GM10248 (cell line): ENCODE measurements around the gene GLRX3.
"Not testable (repeated sequence)": the region's sequence is repeated elsewhere in the genome, so short reads cannot be mapped to it uniquely, and the experiment has no call there.

Source experiments
- CTCF ChIA-PET: fragments of 300-600 bp; sonication (Branson Sonifier 250); formaldehyde crosslinking; extraction: SDS; loops from one replicate; lab custom pipeline; 2021; ENCODE audit warnings: antibody characterized with exemption; lab: Yijun Ruan, JAX
- POLR2A ChIA-PET: fragments of 350-650 bp; sonication (Branson Sonifier 250); formaldehyde crosslinking; extraction: SDS; loops from one replicate; lab custom pipeline; 2020; ENCODE audit warnings: antibody characterized with exemption; lab: Yijun Ruan, JAX
- DNase-seq: peaks from one replicate; pipeline ENCODE4 v3.0.0; 2012; ENCODE audit errors: extremely low spot score
- CTCF ChIP-seq: IDR thresholded peaks from 2 replicates; pipeline ENCODE4 v1.5.1; 2012; ENCODE audit warnings: mild to moderate bottlenecking, low read depth; ENCODE audit errors: extremely low read depth, missing control alignments, control extremely low read depth

GLRX3 gene

GRCh38 chr10:130110246-130111112, 25.7 kb upstream of the GLRX3 start, which contains the start of gene C10orf143:
Gene C10orf143, minus strand, starts transcription at chr10:130110830. Its CDS starts 58 bp downstream, at chr10:130110772.
- TF ChIP-seq CTCF, result peak; percentile 3
- ChIA-PET CTCF (interaction anchor here (0.6 to 5.3 kb wide), 28 partner anchors 9 to 1789 kb away, joined by 3 to 51 read pairs (median 5); partner anchors contain the start of genes GLRX3 and PPP2R2D), POLR2A (interaction anchor here (1.1 to 2.3 kb wide), 2 partner anchors 26 to 1790 kb away, joined by 3 to 11 read pairs; partner anchors contain the start of gene GLRX3)
- peak; percentile 95 for DNase-seq

GRCh38 chr10:130111113-130111851, 24.9 kb upstream of the GLRX3 start:
- ChIA-PET CTCF (interaction anchor here (0.9 to 5.3 kb wide), 9 partner anchors 16 to 1789 kb away, joined by 3 to 51 read pairs (median 12); partner anchors contain the start of genes GLRX3 and PPP2R2D), POLR2A (interaction anchor here (0.6 to 2.3 kb wide), 4 partner anchors 16 to 1789 kb away, joined by 3 to 11 read pairs (median 4); partner anchors contain the start of gene GLRX3)
- DNase-seq, result peak; percentile 93
- no peak for TF ChIP-seq CTCF

- no peak for TF ChIP-seq CTCF
- CTCF ChIA-PET, result interaction anchor here (1.3 to 5.3 kb wide), 4 partner anchors 16 to 1080 kb away, joined by 3 to 51 read pairs (median 14); partner anchors contain the start of gene GLRX3
- POLR2A ChIA-PET, result interaction anchor here (0.7 to 2.3 kb wide), 2 partner anchors 25 to 30 kb away, joined by 3 to 11 read pairs; partner anchors contain the start of gene GLRX3
- DNase-seq, result no peak
Observed at GRCh38 chr10:130111852-130112180, 24.4 kb upstream of the GLRX3 start.

- POLR2A ChIA-PET, result no interaction called here
- DNase-seq, result no peak
- TF ChIP-seq CTCF, result no peak
- CTCF ChIA-PET, result interaction anchor here (5.3 kb wide), 1 partner anchor 14 kb away, joined by 51 read pairs; no protein-coding TSS in a partner anchor
Observed at GRCh38 chr10:130112821-130113220, 23.4 kb upstream of the GLRX3 start.

- POLR2A ChIA-PET, DNase-seq: not testable (repeated sequence)
- CTCF ChIA-PET, result interaction anchor here (1.8 to 1.9 kb wide), 2 partner anchors 9 to 11 kb away, joined by 6 to 8 read pairs; no protein-coding TSS in a partner anchor
Observed at GRCh38 chr10:130116942-130117341, 19.2 kb upstream of the GLRX3 start.

GRCh38 chr10:130117535-130117934, 18.7 kb upstream of the GLRX3 start:
- CTCF ChIA-PET, DNase-seq, POLR2A ChIA-PET: not testable (repeated sequence)

- CTCF ChIA-PET, result interaction anchor here (0.9 to 2.0 kb wide), 3 partner anchors 9 to 38 kb away, joined by 3 to 7 read pairs (median 3); no protein-coding TSS in a partner anchor
- TF ChIP-seq CTCF, result no peak
- POLR2A ChIA-PET, result no interaction called here
- DNase-seq, result no peak
Observed at GRCh38 chr10:130121486-130122079, 14.6 kb upstream of the GLRX3 start.
